SK-N-MC (cell line): ENCODE data around the gene ANXA6.

ENCODE experiments used
- FOXP2 ChIP-seq: optimal IDR thresholded peaks from 2 replicates; pipeline ENCODE3; 2011; ENCODE audit warnings: mild to moderate bottlenecking, moderate library complexity; ENCODE audit not compliant: insufficient read depth; ENCODE audit errors: extremely low read length, control extremely low read depth
- POLR2AphosphoS5 ChIP-seq: IDR thresholded peaks from 2 replicates; pipeline ENCODE4 v1.6.1; 2012; ENCODE audit warnings: mild to moderate bottlenecking, low read depth, low read length, borderline replicate concordance

DNA sequence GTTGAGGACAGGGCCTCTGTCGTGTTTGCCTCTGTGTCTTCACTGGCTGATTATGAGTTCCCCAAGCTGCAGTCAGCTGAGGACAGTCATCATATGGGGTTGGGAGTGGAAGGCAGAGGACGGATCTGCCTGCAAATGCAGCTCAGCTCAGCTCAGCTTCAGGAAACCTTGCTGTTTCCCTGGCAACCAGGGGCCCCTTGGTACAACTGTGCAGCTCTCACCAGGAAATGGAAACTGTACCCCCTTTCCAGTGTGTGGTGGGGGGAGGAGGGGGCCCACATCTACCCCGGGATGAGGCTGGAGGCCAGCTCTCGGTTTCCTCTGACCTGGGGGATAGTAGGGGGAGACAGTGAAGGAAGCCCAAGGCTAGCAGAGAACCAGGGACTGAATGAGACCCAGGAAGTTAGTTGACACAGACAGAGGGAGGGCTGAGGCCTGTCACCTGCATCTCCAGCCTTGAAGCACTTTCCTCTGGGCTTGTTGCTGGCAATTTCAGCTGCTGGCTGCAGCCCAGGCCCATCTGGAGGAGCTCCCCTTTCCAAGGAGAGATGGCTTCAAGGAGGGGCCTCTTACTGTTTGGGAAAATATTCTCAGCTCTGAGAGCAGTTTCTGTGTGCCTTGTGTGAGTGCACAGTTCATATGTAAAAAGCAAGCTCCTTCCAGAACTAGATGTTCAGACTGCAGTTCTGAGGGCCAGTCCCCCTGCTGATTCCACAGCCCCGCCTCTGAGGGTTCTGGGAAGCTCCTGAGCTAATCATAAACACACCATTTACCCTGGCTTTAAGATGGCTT, 6.9 kb downstream of the ANXA6 start:
- TF ChIP-seq FOXP2 (no peak), POLR2AphosphoS5 (no peak)
